PC-3 (cell line): ENCODE data around the gene PCDHB15. TPM values are rescaled to one million over a fixed set of nuclear protein-coding genes. Genes with fewer than 3 reads are reported as not detected.
"Not testable (repeated sequence)": the region's sequence is repeated elsewhere in the genome, so short reads cannot be mapped to it uniquely, and the experiment has no call there.

ENCODE experiments used
- ATAC-seq: fragments of 200-7000 bp; cut with Tn5 transposase; 2 replicates; pipeline ENCODE4 v1.9.1; 2020; ENCODE audit warnings: mild to moderate bottlenecking, moderate library complexity
- BruUV-seq: library from RNA; stranded (reverse); fragments of 400-500 nt; replicated peaks from 2 replicates; lab custom pipeline; 2021; lab: Mats Ljungman, UMichigan
- CTCF ChIA-PET: fragments of 300-600 bp; sonication (Branson Sonifier 250); formaldehyde crosslinking; loops from one replicate; lab custom pipeline; 2022; ENCODE audit warnings: antibody characterized with exemption; lab: Charles Lee
- POLR2A ChIA-PET: fragments of 300-600 bp; sonication (Branson Sonifier 250); formaldehyde crosslinking; loops from one replicate; lab custom pipeline; 2022; ENCODE audit warnings: antibody characterized with exemption; ENCODE audit not compliant: unreplicated experiment; lab: Charles Lee
- DNase-seq: peaks from one replicate; pipeline ENCODE4 v3.0.0-alpha.2; 2015
- H2AFZ ChIP-seq: fragments of 300-600 bp; sonication (generic); 2 replicates; pipeline ENCODE4 v1.6.0; 2016; ENCODE audit warnings: antibody characterized with exemption, low read length
- H3F3A ChIP-seq: fragments of 300-600 bp; sonication (generic); one replicate; pipeline ENCODE4 v1.6.0; 2017; ENCODE audit warnings: antibody characterized with exemption, low read length, control low read depth, mild to moderate bottlenecking; ENCODE audit not compliant: unreplicated experiment
- H3K27ac ChIP-seq: fragments of 300-600 bp; sonication (generic); 2 replicates; pipeline ENCODE4 v1.5.1; 2016; ENCODE audit warnings: mild to moderate bottlenecking, low read length
- H3K27me3 ChIP-seq: fragments of 300-600 bp; sonication (generic); 2 replicates; pipeline ENCODE4 v1.6.1; 2016; ENCODE audit warnings: low read length, mixed read lengths
- H3K36me3 ChIP-seq: fragments of 300-600 bp; sonication (generic); 2 replicates; pipeline ENCODE4 v1.6.1; 2016; ENCODE audit warnings: low read depth, mixed run types, low read length, mixed read lengths
- H3K4me1 ChIP-seq: fragments of 300-600 bp; sonication (generic); 2 replicates; pipeline ENCODE4 v1.5.1; 2016; ENCODE audit warnings: low read length; ENCODE audit not compliant: insufficient read depth
- H3K4me2 ChIP-seq: fragments of 300-600 bp; sonication (generic); 2 replicates; pipeline ENCODE4 v1.6.0; 2016; ENCODE audit warnings: low read length
- H3K4me3 ChIP-seq: fragments of 300-600 bp; sonication (generic); 2 replicates; pipeline ENCODE4 v1.5.1; 2016; ENCODE audit warnings: mild to moderate bottlenecking, low read length, mixed read lengths
- H3K79me2 ChIP-seq: fragments of 300-600 bp; sonication (generic); 2 replicates; pipeline ENCODE4 v1.6.1; 2017; ENCODE audit warnings: low read length, mixed read lengths
- H3K9ac ChIP-seq: fragments of 300-600 bp; sonication (generic); 2 replicates; pipeline ENCODE4 v1.6.0; 2016; ENCODE audit warnings: mild to moderate bottlenecking, low read length
- H3K9me2 ChIP-seq: fragments of 300-600 bp; sonication (generic); replicated peaks from 2 replicates; pipeline ENCODE4 v1.6.1; 2016; ENCODE audit warnings: mixed run types, low read length, mixed read lengths
- H3K9me3 ChIP-seq: fragments of 300-600 bp; sonication (generic); 2 replicates; pipeline ENCODE4 v1.6.1; 2016; ENCODE audit warnings: low read length, mixed read lengths
- H4K20me1 ChIP-seq: fragments of 300-600 bp; sonication (generic); 2 replicates; pipeline ENCODE4 v1.6.1; 2016; ENCODE audit warnings: low read length, mixed read lengths
- CTCF ChIP-seq: fragments of 300-600 bp; sonication (generic); conservative IDR thresholded peaks from 2 replicates; pipeline ENCODE4 v1.5.1; 2017; ENCODE audit warnings: antibody characterized with exemption, low read depth, mild to moderate bottlenecking, low read length
- intact Hi-C: fragments of 100-400 bp; cut with micrococcal nuclease; formaldehyde crosslinking; loops from 2 replicates; pipeline ENCODE4 v1.9.0; 2023
- total RNA-seq: library from RNA; depleted of rRNA; stranded (reverse); fragments of >200 nt; gene quantifications from 2 replicates; pipeline ENCODE4 v1.2.3, GENCODE V29; 2014

Gene PCDHB15
- total RNA-seq, 1 experiment from 2014 or later, result not detected

- H3K4me2 ChIP-seq, H3K27ac ChIP-seq, H3F3A ChIP-seq, H3K4me3 ChIP-seq, H3K4me1 ChIP-seq, H3K9me3 ChIP-seq, H4K20me1 ChIP-seq, H3K27me3 ChIP-seq, POLR2A ChIA-PET, H2AFZ ChIP-seq, H3K36me3 ChIP-seq, H3K9ac ChIP-seq, CTCF ChIA-PET, H3K9me2 ChIP-seq, intact Hi-C loops, H3K79me2 ChIP-seq: not testable (repeated sequence)
- 0 out of 2 replicates have a peak, but pooled peaks have one; percentile 18 for TF ChIP-seq CTCF
- BruUV-seq, result TSS peak; percentile 41
- ATAC-seq (peak; percentile 22), DNase-seq (peak; percentile 7)
Measured at GRCh38 chr5:141213656-141214339, 31.4 kb upstream of the PCDHB15 start, which contains the start of gene PCDHB13. TSS of gene PCDHB13 (plus strand) at chr5:141213919. CDS start at chr5:141214124, 205 bp downstream.

- H3K79me2 ChIP-seq, H3K27me3 ChIP-seq, H3K4me3 ChIP-seq, H3K4me1 ChIP-seq, DNase-seq, H3F3A ChIP-seq, H3K9me3 ChIP-seq, ATAC-seq, H3K36me3 ChIP-seq, H3K4me2 ChIP-seq, H3K9me2 ChIP-seq, H3K9ac ChIP-seq, BruUV-seq, H4K20me1 ChIP-seq, H3K27ac ChIP-seq, CTCF ChIA-PET, H2AFZ ChIP-seq, POLR2A ChIA-PET, intact Hi-C loops: not testable (repeated sequence)
Measured at GRCh38 chr5:141214583-141214982, 30.6 kb upstream of the PCDHB15 start.

- POLR2A ChIA-PET, H3K27ac ChIP-seq, CTCF ChIA-PET, H3K4me2 ChIP-seq, H3K9me2 ChIP-seq, H3K4me3 ChIP-seq, H3K79me2 ChIP-seq, H3K4me1 ChIP-seq, H3F3A ChIP-seq, H3K27me3 ChIP-seq, H2AFZ ChIP-seq, H4K20me1 ChIP-seq, BruUV-seq, intact Hi-C loops, H3K9ac ChIP-seq, H3K9me3 ChIP-seq, ATAC-seq, DNase-seq, H3K36me3 ChIP-seq: not testable (repeated sequence)
Measured at GRCh38 chr5:141215504-141215903, 29.7 kb upstream of the PCDHB15 start.

- POLR2A ChIA-PET, H3K9me3 ChIP-seq: not testable (repeated sequence)
Measured at GRCh38 chr5:141216035-141216434, 29.2 kb upstream of the PCDHB15 start.

More at GRCh38 chr5:141216035-141216434, 29.2 kb upstream of the PCDHB15 start:
- H3K27ac ChIP-seq, H3K4me1 ChIP-seq, H3K36me3 ChIP-seq, intact Hi-C loops, DNase-seq, H3F3A ChIP-seq, H3K27me3 ChIP-seq, H3K4me2 ChIP-seq, H4K20me1 ChIP-seq, ATAC-seq, H3K9ac ChIP-seq, H3K79me2 ChIP-seq, H3K4me3 ChIP-seq, H3K9me2 ChIP-seq, CTCF ChIA-PET, BruUV-seq, H2AFZ ChIP-seq: not testable (repeated sequence)
